T47D (cell line): Measurements from ENCODE around the gene ADGRL3.
"Not testable (repeated sequence)": the region's sequence is repeated elsewhere in the genome, so short reads cannot be mapped to it uniquely, and the experiment has no call there.

Source experiments
- DNase-seq, 2 experiments: peaks; one replicate each; pipeline versions ENCODE4 v3.0.0 to v3.0.0-alpha.2; 2011 to 2012; ENCODE audit warnings: low read depth in 1 of 2, low spot score in 1 of 2
- JUND ChIP-seq: IDR thresholded peaks from 2 replicates; pipeline ENCODE4 v1.6.1; 2012; ENCODE audit warnings: low read depth
- in situ Hi-C: cut with HindIII; loops from 2 replicates; pipeline ENCODE4 v1.10.0; 2016; ENCODE audit warnings: low sequenced_read_pairs, low pct_unique_long_range_greater_than_20kb

The ADGRL3 gene

DNA sequence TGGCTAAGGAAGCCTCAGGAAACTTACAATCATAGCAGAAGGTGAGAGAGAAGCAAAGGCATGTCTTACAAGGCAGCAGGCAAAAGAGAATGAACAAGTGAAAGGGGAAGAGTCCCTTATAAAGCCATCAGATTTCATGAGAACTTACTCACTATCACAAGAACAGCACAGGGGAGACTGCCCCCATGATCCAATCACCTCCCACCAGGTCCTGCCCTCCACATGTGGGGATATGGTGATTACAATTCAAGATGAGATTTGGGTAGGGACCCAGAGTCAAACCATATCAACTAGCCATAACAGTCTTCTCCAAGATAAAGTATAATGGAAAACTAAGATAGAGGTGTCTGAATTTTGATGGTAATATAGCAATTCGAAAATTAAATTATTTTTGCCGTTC, 534.3 kb downstream of the ADGRL3 start:
- DNase-seq, result no peak
- in situ Hi-C loops, result no loop called here
- TF ChIP-seq JUND, result no peak

DNA sequence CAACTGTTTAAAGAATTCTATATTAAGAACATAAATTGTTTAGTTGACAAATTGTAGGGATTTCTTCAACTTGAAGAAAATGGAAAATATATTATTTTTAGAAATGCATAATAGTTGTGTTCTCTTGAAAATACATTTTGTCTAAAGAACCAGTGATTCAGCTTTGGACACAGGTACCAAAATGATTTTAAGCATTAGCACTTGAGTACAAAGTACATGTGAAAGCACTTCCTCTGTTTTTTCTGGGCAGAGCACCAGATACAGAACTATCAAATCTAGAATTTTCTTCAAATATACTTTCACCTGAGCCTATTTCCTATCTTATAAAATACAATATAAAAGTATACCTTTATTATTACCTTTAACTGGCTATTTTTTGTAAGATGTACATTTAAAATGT, 539.8 kb downstream of the ADGRL3 start:
- DNase-seq, result no peak
- in situ Hi-C loops, result no loop called here
- no peak for TF ChIP-seq JUND

DNA sequence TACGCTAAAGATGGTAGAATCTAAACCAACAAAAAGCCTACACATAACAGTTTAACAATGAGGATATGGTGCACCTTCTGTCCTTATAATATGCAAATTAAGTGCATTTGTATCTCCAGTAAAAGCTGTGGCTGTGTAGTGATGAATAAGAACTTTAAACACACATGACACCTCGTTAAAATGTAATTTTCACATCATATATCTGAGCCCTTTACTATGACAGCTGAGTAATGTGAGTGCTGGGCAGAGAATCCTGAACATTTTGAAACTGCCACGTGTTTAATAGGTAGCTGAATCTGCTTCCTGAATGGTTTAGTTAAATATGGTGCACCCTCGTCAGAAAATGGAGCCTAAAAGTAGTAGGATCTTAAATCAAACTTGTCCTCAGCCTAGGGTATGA, 540.8 kb downstream of the ADGRL3 start:
- no peak for TF ChIP-seq JUND
- in situ Hi-C loops, result no loop called here
- DNase-seq, result no peak

DNA sequence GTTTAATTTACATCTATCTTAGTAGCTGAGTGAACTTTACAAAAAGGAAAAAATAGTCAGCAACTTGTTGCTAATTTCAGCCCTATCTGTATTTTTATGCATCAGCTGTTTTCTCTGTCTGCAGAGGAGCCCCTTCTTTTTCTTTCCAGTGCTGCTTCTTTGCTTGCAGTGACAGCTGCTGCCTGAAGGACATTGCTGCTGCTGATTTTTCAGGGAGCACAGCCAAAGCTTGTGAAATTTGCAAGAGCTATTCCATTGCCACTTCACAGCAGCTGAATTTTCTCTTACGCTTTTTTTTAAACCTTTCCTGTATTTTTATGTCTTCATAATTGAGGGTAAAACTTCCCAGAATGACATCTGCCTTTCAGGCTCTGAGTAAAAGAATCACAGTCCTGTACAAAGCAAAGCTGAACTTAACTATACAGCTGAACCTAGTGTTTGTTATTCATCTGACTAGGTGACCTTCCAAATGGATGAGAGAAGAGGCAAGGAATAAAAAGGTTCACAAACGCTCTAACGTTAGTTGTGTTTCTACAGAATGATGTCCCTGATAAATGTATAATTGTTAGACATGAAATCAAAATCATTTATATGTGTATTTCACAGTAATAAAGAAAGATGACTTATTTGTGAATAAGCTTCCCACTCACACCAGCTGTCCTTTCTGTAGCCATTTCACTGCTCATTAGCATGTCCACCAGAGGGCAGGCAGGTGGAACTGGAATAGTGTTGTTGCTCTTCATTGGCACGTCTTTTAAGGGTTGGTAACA, 541.4 kb downstream of the ADGRL3 start:
- peak; percentile 3 to 61 for DNase-seq

DNA sequence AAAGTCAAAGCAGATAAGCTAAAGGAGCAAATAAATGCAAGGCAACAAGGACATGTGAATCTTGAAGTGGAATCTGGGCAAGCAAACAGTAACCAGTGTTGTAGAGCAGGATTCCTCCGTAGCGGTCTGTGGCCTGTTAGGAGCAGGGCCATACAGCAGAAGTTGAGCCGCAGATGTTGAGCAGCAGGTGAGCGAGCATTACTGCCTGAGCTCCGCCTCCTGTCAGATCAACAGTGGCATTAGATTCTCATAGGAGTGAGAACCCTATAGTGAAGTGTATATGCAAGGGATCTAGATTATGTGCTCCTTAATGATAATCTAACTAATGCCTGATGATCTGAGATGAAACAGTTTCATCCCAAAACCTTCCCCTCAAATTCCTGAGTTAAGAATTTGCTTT, 550.7 kb downstream of the ADGRL3 start:
- no peak for TF ChIP-seq JUND

More for the DNA sequence above, 541.4 kb downstream of the ADGRL3 start:
- TF ChIP-seq JUND, result no peak
- in situ Hi-C loops, result no loop called here

DNA sequence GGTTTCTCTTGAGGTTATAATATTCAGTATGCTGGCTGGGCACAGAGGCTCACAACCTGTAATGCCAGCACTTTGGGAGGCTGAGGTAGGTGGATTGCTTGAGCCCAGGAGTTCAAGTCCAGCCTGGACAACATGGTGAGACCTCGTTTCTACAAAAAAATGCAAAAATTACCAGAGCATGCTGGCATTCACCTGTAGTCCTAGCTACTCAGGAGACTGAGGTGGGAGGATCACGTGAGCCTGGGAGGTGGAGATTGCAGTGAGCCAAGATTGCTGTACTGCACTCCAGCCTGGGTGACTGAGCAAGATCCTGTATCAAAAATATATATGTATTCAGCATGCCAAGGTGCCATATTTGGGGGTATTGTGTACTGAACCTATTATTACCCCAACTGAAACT, 552.5 kb downstream of the ADGRL3 start:
- no peak for TF ChIP-seq JUND
- in situ Hi-C loops, result no loop called here
- DNase-seq, result no peak

More for the DNA sequence above, 550.7 kb downstream of the ADGRL3 start:
- peak in 1 of 2 experiments; percentile 27 for DNase-seq
- in situ Hi-C loops, result no loop called here

DNA sequence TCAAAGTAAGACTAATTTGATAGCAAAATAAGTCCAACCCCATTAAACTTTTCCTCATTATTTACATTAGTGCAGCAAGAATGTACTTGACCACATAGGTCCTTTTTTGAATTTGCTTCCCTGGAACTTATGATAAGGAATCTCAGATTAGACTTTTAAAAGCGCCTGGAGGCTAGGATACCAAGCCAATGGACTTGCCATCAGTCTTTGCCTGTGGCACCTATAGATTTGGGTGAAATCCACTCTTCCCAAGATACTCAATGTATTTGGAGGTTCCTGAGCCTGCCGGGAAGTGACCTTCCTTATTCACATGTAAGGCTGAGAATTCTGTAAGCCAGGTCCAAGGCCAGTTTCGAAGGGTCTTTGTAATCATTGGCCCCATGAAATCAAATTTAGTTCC, 553.6 kb downstream of the ADGRL3 start:
- in situ Hi-C loops, result no loop called here
- TF ChIP-seq JUND, result no peak
- no peak for DNase-seq

DNA sequence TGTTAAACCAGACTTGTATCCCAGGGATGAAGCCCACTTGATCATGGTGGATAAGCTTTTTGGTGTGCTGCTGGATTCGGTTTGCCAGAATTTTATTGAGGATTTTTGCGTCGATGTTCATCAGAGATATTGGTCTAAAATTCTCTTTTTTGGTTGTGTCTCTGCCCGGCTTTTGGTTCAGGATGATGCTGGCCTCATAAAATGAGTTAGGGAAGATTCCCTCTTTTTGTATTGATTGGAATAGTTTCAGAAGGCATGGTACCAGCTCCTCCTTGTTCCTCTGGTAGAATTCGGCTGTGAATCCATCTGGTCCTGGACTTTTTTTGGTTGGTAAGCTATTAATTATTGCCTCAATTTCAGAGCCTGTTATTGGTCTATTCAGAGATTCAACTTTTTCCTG, 556.8 kb downstream of the ADGRL3 start:
- in situ Hi-C loops, DNase-seq: not testable (repeated sequence)

DNA sequence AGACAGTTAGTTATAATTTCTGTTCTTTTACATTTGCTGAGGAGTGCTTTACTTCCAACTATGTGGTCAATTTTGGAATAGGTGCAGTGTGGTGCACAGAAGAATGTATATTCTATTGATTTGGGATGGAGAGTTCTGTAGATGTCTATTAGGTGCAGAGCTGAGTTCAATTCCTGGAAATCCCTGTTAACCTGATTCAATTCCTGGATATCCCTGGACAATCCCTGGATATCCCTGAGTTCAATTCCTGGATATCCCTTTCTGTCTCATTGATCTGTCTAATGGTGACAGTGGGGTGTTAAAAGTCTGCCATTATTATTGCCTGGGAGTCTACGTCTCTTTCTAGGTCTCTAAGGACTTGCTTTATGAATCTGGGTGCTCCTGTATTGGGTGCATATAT, 557.9 kb downstream of the ADGRL3 start:
- in situ Hi-C loops, result not testable (repeated sequence)

DNA sequence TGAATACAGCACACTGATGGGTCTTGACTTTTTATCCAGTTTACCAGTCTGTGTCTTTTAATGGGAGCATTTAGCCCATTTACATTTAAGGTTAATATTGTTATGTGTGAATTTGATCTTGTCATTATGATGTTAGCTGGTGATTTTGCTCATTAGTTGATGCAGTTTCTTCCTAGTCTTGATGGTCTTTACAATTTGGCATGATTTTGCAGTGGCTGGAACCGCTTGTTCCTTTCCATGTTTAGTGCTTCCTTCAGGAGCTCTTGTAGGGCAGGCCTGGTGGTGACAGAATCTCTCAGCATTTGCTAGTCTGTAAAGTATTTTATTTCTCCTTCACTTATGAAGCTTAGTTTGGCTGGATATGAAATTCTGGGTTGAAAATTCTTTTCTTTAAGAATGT, 558.5 kb downstream of the ADGRL3 start:
- DNase-seq, result not testable (repeated sequence)

More for the DNA sequence above, 557.9 kb downstream of the ADGRL3 start:
- DNase-seq, result not testable (repeated sequence)

DNA sequence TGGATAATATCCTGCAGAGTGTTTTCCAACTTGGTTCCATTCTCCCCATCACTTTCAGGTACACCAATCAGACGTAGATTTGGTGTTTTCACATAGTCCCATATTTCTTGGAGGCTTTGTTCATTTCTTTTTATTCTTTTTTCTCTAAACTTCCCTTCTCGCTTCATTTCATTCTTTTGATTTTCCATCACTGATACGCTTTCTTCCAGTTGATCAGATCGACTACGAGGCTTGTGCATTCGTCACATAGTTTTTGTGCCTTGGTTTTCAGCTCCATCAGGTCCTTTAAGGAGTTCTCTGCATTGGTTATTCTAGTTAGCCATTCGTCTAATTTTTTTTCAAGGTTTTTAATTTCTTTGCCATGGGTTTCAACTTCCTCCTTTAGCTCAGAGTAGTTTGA, 559.1 kb downstream of the ADGRL3 start:
- in situ Hi-C loops, DNase-seq: not testable (repeated sequence)

More for the DNA sequence above, 558.5 kb downstream of the ADGRL3 start:
- in situ Hi-C loops, result not testable (repeated sequence)

DNA sequence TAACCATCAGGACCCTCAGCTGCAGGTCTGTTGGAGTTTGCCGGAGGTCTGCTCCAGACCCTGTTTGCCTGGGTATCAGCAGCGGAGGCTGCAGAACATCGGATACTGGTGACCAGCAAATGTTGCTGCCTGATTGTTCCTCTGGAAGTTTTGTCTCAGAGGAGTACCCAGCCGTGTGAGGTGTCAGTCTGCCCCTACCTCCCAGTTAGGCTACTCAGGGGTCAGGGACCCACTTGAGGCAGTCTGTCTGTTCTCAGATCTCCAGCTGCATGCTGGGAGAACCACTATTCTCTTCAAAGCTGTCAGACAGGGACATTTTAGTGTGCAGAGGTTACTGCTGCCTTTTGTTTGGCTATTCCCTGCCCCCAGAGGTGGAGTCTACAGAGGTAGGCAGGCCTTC, 559.8 kb downstream of the ADGRL3 start:
- DNase-seq, in situ Hi-C loops: not testable (repeated sequence)

DNA sequence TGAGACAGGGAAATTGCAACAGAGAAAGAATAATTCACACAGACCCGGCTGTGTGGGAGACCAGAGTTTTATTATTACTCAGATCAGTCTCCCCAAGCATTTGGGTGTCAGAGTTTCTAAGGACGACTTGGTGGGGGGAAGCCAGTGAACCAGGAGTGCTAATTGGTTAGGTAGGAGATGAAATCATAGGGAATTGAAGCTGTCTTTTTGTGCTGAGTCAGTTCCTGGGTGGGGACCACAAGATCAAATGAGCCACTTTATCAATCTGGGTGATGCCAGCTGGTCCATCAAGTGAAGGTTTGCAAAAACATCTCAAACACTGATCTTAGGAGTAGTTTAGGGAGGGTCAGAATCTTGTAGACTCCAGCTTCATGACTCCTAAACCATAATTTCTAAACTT, 560.7 kb downstream of the ADGRL3 start:
- in situ Hi-C loops, result no loop called here
- DNase-seq, result no peak
- TF ChIP-seq JUND, result no peak
